WTC11 (cell line): ENCODE data around the gene GPR108. TPM values are rescaled to one million over a fixed set of nuclear protein-coding genes. Genes with fewer than 3 reads are reported as not detected.
A peak's percentile ranks its signal among the peaks of the same experiment; 100 is the strongest.

Experiments used
- ATAC-seq: fragments of 200-7000 bp; cut with Tn5 transposase; 2 replicates; pipeline ENCODE4 v1.10.0; 2021; ENCODE audit warnings: mild to moderate bottlenecking, moderate library complexity
- CTCF ChIA-PET: fragments of 300-600 bp; sonication (Branson Sonifier 250); formaldehyde crosslinking; loops from one replicate; lab custom pipeline; 2021; ENCODE audit warnings: antibody characterized with exemption; lab: Charles Lee
- POLR2A ChIA-PET: fragments of 350-600 bp; sonication (Branson Sonifier 250); formaldehyde crosslinking; loops from one replicate; lab custom pipeline; 2021; ENCODE audit warnings: antibody characterized with exemption; lab: Charles Lee
- DNase-seq: peaks from one replicate; pipeline ENCODE4 v3.0.0; 2021; ENCODE audit warnings: low spot score
- H3K27ac Mint-ChIP-seq: 2 replicates; pipeline ENCODE4 v1.8.0; 2021; ENCODE audit warnings: mixed read lengths
- H3K27me3 Mint-ChIP-seq: 2 replicates; pipeline ENCODE4 v1.8.0; 2021; ENCODE audit warnings: low read depth, mild to moderate bottlenecking, moderate library complexity, mixed read lengths
- H3K36me3 Mint-ChIP-seq: 2 replicates; pipeline ENCODE4 v1.8.0; 2021; ENCODE audit warnings: mixed read lengths
- H3K4me1 Mint-ChIP-seq: 2 replicates; pipeline ENCODE4 v1.8.0; 2022; ENCODE audit warnings: mixed read lengths
- H3K4me3 Mint-ChIP-seq: 2 replicates; pipeline ENCODE4 v1.8.0; 2021; ENCODE audit warnings: mild to moderate bottlenecking, moderate library complexity, mixed read lengths
- H3K9me3 Mint-ChIP-seq: 2 replicates; pipeline ENCODE4 v1.8.0; 2021; ENCODE audit warnings: mixed read lengths
- AFF4 ChIP-seq: sonication (generic); formaldehyde crosslinking; IDR thresholded peaks from 2 replicates; pipeline ENCODE4 v1.8.1; 2023; ENCODE audit warnings: mild to moderate bottlenecking, missing genetic modification reagents, borderline replicate concordance
- CTCF ChIP-seq: fragments of 200-600 bp; IDR thresholded peaks from 2 replicates; pipeline ENCODE4 v1.8.0; 2022; ENCODE audit warnings: antibody characterized with exemption
- IRF2 ChIP-seq: sonication (generic); formaldehyde crosslinking; IDR thresholded peaks from 2 replicates; pipeline ENCODE4 v1.8.0; 2022; ENCODE audit warnings: low read depth, missing genetic modification reagents, borderline replicate concordance
- JAZF1 ChIP-seq: fragments of 250-450 bp; sonication (Bioruptor Pico); IDR thresholded peaks from 2 replicates; pipeline ENCODE4 v1.9.0; 2021; ENCODE audit warnings: moderate library complexity, mild to moderate bottlenecking, inconsistent platforms
- MAX ChIP-seq: sonication (generic); formaldehyde crosslinking; IDR thresholded peaks from 2 replicates; pipeline ENCODE4 v1.8.0; 2022; ENCODE audit warnings: mild to moderate bottlenecking, missing genetic modification reagents
- PRDM15 ChIP-seq: sonication (generic); formaldehyde crosslinking; IDR thresholded peaks from 2 replicates; pipeline ENCODE4 v1.8.0; 2022; ENCODE audit warnings: missing genetic modification reagents
- RELA ChIP-seq: sonication (generic); formaldehyde crosslinking; IDR thresholded peaks from 2 replicates; pipeline ENCODE4 v1.8.1; 2022; ENCODE audit warnings: missing genetic modification reagents, mild to moderate bottlenecking, borderline replicate concordance
- SOX15 ChIP-seq: fragments of 250-450 bp; sonication (Bioruptor Pico); IDR thresholded peaks from 2 replicates; pipeline ENCODE4 v1.9.0; 2021; ENCODE audit warnings: mild to moderate bottlenecking
- TEAD1 ChIP-seq: sonication (generic); formaldehyde crosslinking; IDR thresholded peaks from 2 replicates; pipeline ENCODE4 v1.8.0; 2022; ENCODE audit warnings: mild to moderate bottlenecking, missing genetic modification reagents
- ZNF263 ChIP-seq: sonication (generic); formaldehyde crosslinking; IDR thresholded peaks from 2 replicates; pipeline ENCODE4 v1.8.1; 2022; ENCODE audit warnings: low read depth, mild to moderate bottlenecking, moderate library complexity, missing genetic modification reagents
- ZNF317 ChIP-seq: sonication (generic); formaldehyde crosslinking; IDR thresholded peaks from 2 replicates; pipeline ENCODE4 v1.8.1; 2023; ENCODE audit warnings: low read depth, mild to moderate bottlenecking, moderate library complexity, missing genetic modification reagents, borderline replicate concordance
- total RNA-seq: library from RNA; stranded (reverse); gene quantifications from 3 replicates; pipeline ENCODE4 v1.2.3, GENCODE V29; 2021

Gene GPR108
- total RNA-seq, 1 experiment from 2014 or later: 48.7 TPM

GRCh38 chr19:6737284-6737872, at the start of gene GPR108 (continued):
- no peak for TF ChIP-seq CTCF
- TF ChIP-seq ZNF317 (CRISPR knock-in tag): no peak
- peak; percentile 13; the same call in 1 of the 2 replicates for TF ChIP-seq MAX (CRISPR knock-in tag)
- TF ChIP-seq, all 79 proteins: peak for 6

- Mint-ChIP-seq H3K4me3 (no peak overlapping the region), H3K27ac (no peak overlapping the region), H3K36me3 (peaks cover 6% of the 10 kb centered on the region; the same call in 1 of the 2 replicates), H3K27me3 (no peaks in the 10 kb centered on the region; the same call in none of the 2 replicates), H3K9me3 (peaks cover 24% of the 10 kb centered on the region), H3K4me1 (no peaks in the 10 kb centered on the region)
- POLR2A ChIA-PET: interaction anchor here (0.6 kb wide), 1 partner anchor 229 kb away, joined by 5 read pairs; no protein-coding TSS in a partner anchor
- no peak for TF ChIP-seq TEAD1
- no peak for TF ChIP-seq JAZF1 (CRISPR knock-in tag)
- TF ChIP-seq ZNF263 (CRISPR knock-in tag): no peak
- no peak for TF ChIP-seq SOX15 (CRISPR knock-in tag)
- no peak for TF ChIP-seq AFF4
- no peak for TF ChIP-seq PRDM15 (CRISPR knock-in tag)
- TF ChIP-seq IRF2 (CRISPR knock-in tag): no peak
- ATAC-seq (no peak), DNase-seq (no peak)
- CTCF ChIA-PET: no interaction called here
These were observed 41.8 kb upstream of the GPR108 start for GRCh38 chr19:6779206-6779605.

- H3K9me3 Mint-ChIP-seq: peaks cover 24% of the 10 kb centered on the region
- ChIA-PET CTCF (no interaction called here), POLR2A (no interaction called here)
These were observed 41.0 kb upstream of the GPR108 start for GRCh38 chr19:6778386-6778785.

More at GRCh38 chr19:6778386-6778785, 41.0 kb upstream of the GPR108 start:
- DNase-seq (no peak), ATAC-seq (no peak)
- H3K27ac Mint-ChIP-seq: no peak overlapping the region
- no peaks in the 10 kb centered on the region; the same call in 1 of the 2 replicates for H3K27me3 Mint-ChIP-seq
- peaks cover 6% of the 10 kb centered on the region; the same call in 1 of the 2 replicates for H3K36me3 Mint-ChIP-seq
- 0 out of 2 replicates have a peak, but pooled peaks cover 2% of the 10 kb centered on the region for H3K4me1 Mint-ChIP-seq
- no peak for TF ChIP-seq RELA
- H3K4me3 Mint-ChIP-seq: no peak overlapping the region
